ENCODE results near the gene SIRT1. TPM values are rescaled to one million over a fixed set of nuclear protein-coding genes. Genes with fewer than 3 reads are reported as not detected.

SIRT1 gene
- total and polyA plus RNA-seq, 2 of the 8 experiments (the other 6 are each of a cell fraction or from before 2014, with no cell fraction given) = 22.6 to 70.9 TPM

- TF ChIP-seq MAX (IDR thresholded peaks at IDR 0.05) (no peak), POU5F1 (IDR thresholded peaks at IDR 0.05; ENCODE audit: low read depth, low read length) (no peak), JUND (IDR thresholded peaks at IDR 0.05; ENCODE audit: low read length) (no peak), TBP (IDR thresholded peaks at IDR 0.05; ENCODE audit: low read depth, low read length) (no peak), CTBP2 (IDR thresholded peaks at IDR 0.05; ENCODE audit: borderline replicate concordance, insufficient read depth, insufficient read length, low read length) (no peak), BACH1 (IDR thresholded peaks at IDR 0.05; ENCODE audit: low read length) (no peak), SIRT6 (IDR thresholded peaks at IDR 0.05; ENCODE audit: low read length) (no peak), TCF12 (IDR thresholded peaks at IDR 0.05; ENCODE audit: low read depth, low read length) (no peak)
These were observed 39.1 kb downstream of the SIRT1 start (continued) for GRCh38 chr10:67923551-67923950.

Measured in H1 (cell line).